Activated T-helper 9 cell treated with anti-CD3 and anti-CD28 coated beads, Interleukin-2, amount 50 U/mL, for 16 hours (primary cell): Measurements from ENCODE around the gene ZNF521.

Experiments
- DNase-seq: peaks from one replicate; pipeline ENCODE4 v3.0.0-alpha.2; 2020; ENCODE audit warnings: low read depth

Gene ZNF521

DNA sequence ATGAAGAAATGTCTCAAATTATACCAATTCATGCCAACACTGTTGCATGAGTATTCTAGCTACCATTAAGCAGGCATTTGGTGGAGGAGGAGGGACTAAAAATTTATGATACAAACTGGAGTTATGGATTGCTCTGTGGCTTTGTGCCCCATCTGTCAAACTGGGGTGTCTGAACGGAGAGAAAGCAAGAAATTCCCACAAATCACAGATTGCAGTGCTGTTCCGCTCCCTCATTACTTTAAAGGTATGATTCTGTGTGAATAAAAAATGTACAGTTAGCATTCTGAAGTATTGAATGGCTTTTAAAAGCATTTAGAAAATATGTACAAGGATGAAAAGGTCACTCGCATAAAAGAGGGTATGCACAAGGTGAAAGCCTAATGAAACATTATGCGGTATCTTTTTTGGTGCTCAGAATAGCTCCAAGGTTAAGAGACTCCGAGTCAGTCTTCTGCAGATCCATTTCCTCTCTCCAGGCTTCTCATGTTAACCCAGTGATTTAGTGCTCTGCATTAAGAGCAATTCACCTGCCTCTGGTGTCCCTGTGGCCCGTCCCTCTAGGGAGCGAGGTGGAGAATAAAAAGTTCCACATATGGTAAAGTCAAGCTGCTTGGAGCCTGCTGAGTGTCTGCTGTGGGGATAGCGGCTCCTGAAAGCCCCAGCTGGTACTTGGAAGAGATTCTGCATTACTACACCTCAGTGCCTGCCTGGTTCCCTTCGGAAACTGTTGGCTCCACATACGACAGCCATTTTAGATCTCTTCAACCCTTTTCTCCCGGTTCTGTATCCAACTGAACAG lies 184.2 kb downstream of the ZNF521 start:
- no peak for DNase-seq

GRCh38 chr18:25166113-25166512 lies 185.9 kb downstream of the ZNF521 start:
- DNase-seq, result no peak

DNA sequence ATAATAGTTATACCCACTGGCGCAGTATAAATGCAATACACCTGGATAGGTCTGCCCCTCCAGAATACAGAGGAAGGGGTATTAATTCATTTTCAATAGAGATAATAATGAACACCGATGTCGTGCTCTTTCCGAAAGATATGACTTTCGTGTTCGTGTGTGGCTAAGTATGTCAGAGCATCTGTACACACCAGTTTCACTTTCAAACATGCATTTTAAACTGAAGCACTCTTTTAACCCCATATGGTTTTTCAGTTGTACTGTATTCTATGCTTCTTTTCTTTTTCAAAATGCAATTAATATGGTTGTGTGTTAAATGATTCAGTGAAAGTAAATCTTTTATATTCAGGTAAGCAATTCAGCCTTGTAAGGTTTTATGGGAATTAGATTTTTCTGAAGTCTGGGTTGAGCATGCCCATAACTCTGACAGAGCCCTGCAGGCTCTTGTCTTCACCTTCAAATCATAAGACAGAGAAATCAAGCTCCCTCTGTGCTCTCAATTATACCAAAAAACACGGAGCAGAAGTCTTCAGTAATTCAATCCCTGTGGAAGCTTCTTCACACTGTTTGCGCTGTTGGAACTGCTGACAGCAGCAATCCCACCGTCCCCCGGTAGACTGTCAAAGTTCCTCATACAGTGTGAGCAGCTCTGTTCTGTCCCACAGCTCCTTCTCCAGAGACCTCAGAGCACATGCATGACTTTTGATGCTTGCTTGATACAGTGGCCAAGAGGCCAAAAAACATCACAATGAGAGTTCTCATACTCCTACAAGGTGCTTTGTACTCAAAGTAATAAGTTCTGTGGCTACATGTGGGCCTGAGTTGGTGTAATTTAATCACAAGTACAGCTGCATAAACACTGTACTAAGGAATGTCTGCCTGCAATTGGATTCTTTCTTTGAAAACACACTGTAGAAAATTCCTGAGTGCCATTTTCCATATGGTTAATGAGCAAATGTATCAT lies 186.8 kb downstream of the ZNF521 start:
- DNase-seq, result no peak

DNA sequence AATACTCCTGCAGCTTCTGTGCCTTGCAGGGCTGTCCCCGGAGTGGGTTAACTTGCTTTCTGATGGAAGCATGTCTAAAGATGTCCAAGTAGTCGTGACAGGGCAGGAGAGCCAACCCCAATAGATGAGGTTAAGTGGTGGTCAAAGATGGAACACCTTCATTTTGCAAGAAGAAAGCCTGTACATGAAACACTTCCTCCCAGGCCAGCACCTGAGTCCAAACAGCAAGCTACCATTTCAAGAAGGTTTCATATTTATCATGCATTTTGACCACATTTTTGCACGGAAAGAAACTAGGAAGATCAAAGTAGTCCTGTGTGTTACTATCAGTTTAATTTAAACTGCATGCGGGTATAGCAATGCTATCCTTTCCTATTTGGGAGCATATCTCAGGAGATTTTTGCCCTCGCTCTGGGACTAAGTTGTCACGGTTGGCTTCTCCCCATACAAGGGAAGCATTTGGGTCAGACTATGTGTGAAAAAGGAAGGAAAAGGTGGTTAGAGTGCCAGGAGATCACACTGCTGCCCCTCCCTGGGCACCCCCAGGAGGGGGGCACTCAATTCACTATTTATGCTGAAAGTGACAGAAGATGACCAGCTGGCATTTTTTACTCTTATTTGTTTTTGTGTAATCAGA lies 187.6 kb downstream of the ZNF521 start:
- no peak for DNase-seq

DNA sequence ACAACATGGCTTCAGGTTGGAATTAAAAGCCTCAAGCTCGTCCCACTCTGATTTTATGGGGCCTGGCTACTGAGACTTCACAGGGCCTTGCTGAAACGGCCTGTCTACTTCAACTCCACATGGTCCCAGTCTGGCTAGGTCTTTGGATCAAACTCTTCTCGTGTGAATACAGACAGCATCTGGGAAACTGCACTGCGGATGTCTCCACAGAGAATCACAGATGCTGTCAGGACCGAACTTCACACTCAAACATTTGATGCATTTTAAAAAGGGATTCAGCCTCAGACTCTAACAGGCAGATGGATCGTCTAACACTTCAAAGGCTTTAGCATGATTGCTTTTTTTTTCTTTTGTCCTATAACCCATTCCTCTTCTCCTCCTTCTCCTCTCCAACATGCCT lies 198.5 kb downstream of the ZNF521 start:
- DNase-seq, result no peak

- DNase-seq, result no peak
These were observed 204.0 kb downstream of the ZNF521 start for GRCh38 chr18:25147877-25148488.

DNA sequence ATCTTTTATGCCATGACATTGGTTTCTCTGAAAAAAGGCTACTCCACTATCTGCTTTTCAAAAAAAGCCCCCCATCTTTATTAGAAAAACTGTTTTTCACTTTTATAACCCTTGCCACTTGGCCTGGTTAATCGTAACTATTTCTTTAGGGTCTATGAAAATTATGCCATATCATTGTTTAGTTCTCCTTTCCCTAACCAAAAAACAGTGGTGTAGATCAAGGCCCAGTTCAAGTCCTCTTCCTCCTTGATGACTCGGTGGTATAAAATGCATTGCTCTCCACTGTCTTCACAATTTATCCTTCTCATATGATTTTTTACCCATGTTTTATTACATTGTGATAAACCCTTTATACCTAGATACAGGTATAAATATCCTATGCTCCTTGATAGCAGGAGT lies 205.5 kb downstream of the ZNF521 start:
- DNase-seq, result no peak

- no peak for DNase-seq
These were observed 206.0 kb downstream of the ZNF521 start for GRCh38 chr18:25145731-25146511.

GRCh38 chr18:25144820-25145219 lies 207.1 kb downstream of the ZNF521 start:
- no peak for DNase-seq

DNA sequence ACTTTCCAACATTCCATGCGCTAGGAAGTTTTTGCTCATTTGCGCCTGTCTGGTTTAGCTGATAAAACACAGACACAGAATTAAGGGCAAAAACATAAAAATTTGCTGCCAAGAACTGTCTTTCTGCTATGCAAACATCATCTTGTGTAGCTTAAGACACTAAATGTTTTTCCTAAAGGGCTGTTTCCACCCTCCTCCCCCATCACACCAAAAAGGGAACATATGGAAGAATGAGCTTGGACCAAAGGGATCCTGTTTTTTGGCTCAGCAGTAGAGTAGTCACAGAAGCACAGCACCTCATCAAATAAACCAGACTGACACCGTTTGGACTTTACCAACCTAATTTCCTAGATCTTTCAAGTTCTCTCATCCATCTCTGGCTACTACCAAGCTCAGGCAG lies 210.1 kb downstream of the ZNF521 start:
- DNase-seq, result no peak

- DNase-seq, result no peak
These were observed 210.6 kb downstream of the ZNF521 start for GRCh38 chr18:25141399-25141798.

GRCh38 chr18:25140962-25141308 lies 211.0 kb downstream of the ZNF521 start:
- no peak for DNase-seq

GRCh38 chr18:25140124-25140961 lies 211.6 kb downstream of the ZNF521 start:
- no peak for DNase-seq

- no peak for DNase-seq
These were observed 214.8 kb downstream of the ZNF521 start for GRCh38 chr18:25137197-25137472.

GRCh38 chr18:25136416-25137196 lies 215.4 kb downstream of the ZNF521 start:
- DNase-seq, result no peak

DNA sequence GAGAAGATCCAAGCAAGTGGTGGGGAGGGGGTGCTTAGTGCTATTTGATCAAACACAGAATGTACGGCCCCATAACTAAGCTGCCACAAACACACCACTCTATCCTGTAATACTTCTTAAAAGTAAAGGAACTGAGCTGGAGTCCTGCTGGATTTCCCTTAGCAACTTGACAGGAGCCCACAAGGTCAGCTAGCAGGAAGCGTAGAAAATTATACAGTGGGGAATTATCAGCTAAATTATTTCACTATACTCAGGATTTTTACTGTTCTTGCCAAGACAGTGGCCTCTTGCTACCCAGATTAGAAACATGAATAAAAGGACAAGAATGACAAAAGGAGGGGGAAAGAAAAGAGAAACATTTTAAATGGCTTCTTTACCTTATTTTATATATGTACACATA lies 217.1 kb downstream of the ZNF521 start:
- DNase-seq, result no peak

DNA sequence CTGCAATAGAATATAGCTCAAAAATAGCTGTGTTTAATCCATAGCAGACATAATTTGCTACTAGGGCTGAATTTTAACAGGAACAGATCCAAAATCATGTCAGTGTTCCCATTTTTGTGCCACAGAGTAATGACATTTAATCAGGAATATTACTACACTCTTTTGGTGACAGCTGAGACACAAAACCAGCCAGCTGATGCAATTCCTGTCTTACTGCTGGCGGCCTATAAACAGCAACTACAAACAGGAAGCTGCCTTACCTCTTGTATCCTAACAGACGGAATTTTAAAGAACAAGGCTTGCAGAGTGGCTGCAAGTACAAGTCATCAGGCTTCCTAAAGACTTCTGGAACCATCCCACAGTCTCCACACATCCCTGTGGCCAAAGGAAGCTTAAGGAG lies 218.1 kb downstream of the ZNF521 start:
- no peak for DNase-seq

GRCh38 chr18:25132786-25133496 lies 219.0 kb downstream of the ZNF521 start:
- DNase-seq, result no peak

- no peak for DNase-seq
These were observed 225.2 kb downstream of the ZNF521 start for GRCh38 chr18:25126751-25127150.
